Measurements from ENCODE around the gene ATOSB.

- TF ChIP-seq CTCF (conservative IDR thresholded peaks at IDR 0.05; ENCODE audit: low read length) (no peak), EZH2phosphoT487 (IDR thresholded peaks at IDR 0.05; ENCODE audit: borderline replicate concordance) (no peak)
These were observed 18.1 kb downstream of the ATOSB start for GRCh38 chr9:35097573-35097972.

All from Loucy (cell line).